Measurements from ENCODE around the gene IER3. TPM values are rescaled to one million over a fixed set of nuclear protein-coding genes. Genes with fewer than 3 reads are reported as not detected.

Gene IER3
- polyA plus RNA-seq, 1 of the 3 experiments (the other 2 are of a cell fraction) = 12.9 TPM

DNA sequence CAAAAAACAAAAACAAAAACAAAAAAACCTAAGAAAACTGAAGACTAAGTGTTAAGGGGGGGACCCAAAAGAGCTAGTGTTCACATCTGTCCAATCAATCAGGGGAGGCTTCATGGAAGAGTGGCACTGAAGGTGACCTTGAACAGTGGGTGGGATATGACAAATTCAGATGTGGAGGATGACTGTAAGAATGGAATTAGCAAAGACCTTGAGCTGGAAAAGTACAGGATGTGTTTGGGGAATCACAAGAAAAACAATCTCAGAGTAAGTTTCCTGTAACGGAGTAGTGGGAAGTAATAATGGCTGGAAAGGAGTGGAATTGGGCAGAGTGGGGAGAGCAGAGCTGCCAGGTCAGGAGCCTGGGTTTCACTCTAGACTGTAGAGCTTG is 2.9 kb upstream of the IER3 start:
- ChIA-PET CTCF (interaction anchor here (0.7 to 1.2 kb wide), 4 partner anchors 24 to 332 kb away, joined by 3 to 4 read pairs (median 3); no protein-coding TSS in a partner anchor), POLR2A (no interaction called here)
- Histone ChIP-seq H2AFZ (ENCODE audit: low read depth) (no peak overlapping the region), H3K36me3 (replicated peaks in 1 of 2; ENCODE audit: control insufficient read depth in 1 of 2, insufficient read depth in 2 of 2, low read length in 1 of 2) (no peaks in the 10 kb centered on the region), H3K9me3 (no peaks in the 10 kb centered on the region), H3F3A (replicated peaks; ENCODE audit: insufficient read depth) (peaks cover 27% of the 10 kb centered on the region), H4K20me1 (ENCODE audit: insufficient read depth) (no peaks in the 10 kb centered on the region), H3K27me3 (ENCODE audit: insufficient read depth) (no peaks in the 10 kb centered on the region), H3K9ac (no peak overlapping the region), H3K27ac (ENCODE audit: low read depth in 2 of 2, low read length in 1 of 2) (peak overlapping the region in 1 of 2 experiments; percentile 65; a peak in 2 of 4 replicates), H3K4me1 (ENCODE audit: control insufficient read depth in 1 of 2, insufficient read depth in 2 of 2, low read depth in 1 of 2, low read length in 1 of 2) (peaks cover 12 to 28% of the 10 kb centered on the region in 2 experiments; a peak in 2 of 4 replicates), H3K79me2 (ENCODE audit: insufficient read depth) (peaks cover 13% of the 10 kb centered on the region), H3K4me2 (no peak overlapping the region), H3K4me3 (ENCODE audit: low read depth in 2 of 2, low read length in 1 of 2) (no peak overlapping the region), H3K9me2 (no peaks in the 10 kb centered on the region)
- no peak for DNase-seq
- WGBS (ENCODE audit: low lambda C conversion rate) = 88% methylated on average over 1 of the region's 1 CpG
- TF ChIP-seq, protein P1, sequence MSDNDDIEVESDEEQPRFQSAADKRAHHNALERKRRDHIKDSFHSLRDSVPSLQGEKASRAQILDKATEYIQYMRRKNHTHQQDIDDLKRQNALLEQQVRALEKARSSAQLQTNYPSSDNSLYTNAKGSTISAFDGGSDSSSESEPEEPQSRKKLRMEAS (IDR thresholded peaks at IDR 0.05; ENCODE audit: low read depth) = no peak
- no peak for TF ChIP-seq MEF2A (IDR thresholded peaks at IDR 0.05; ENCODE audit: borderline replicate concordance, low read depth)
- TF ChIP-seq, protein P2, sequence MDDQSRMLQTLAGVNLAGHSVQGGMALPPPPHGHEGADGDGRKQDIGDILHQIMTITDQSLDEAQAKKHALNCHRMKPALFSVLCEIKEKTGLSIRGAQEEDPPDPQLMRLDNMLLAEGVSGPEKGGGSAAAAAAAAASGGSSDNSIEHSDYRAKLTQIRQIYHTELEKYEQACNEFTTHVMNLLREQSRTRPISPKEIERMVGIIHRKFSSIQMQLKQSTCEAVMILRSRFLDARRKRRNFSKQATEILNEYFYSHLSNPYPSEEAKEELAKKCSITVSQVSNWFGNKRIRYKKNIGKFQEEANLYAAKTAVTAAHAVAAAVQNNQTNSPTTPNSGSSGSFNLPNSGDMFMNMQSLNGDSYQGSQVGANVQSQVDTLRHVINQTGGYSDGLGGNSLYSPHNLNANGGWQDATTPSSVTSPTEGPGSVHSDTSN (IDR thresholded peaks at IDR 0.05) = no peak
- no peak for TF ChIP-seq JUND (IDR thresholded peaks at IDR 0.05)
- TF ChIP-seq FOXJ3 (CRISPR knock-in tag; IDR thresholded peaks at IDR 0.05) = no peak
- TF ChIP-seq TEAD4 (IDR thresholded peaks at IDR 0.05; ENCODE audit: borderline replicate concordance, insufficient read depth) = no peak
- TF ChIP-seq TCF12 (IDR thresholded peaks at IDR 0.05) = no peak
- TF ChIP-seq EZH2phosphoT487 (IDR thresholded peaks at IDR 0.05; ENCODE audit: borderline replicate concordance, low read depth) = no peak

GRCh38 chr6:30743099-30744053 is 971 bp downstream of the IER3 start:
- Histone ChIP-seq H3K79me2 (ENCODE audit: insufficient read depth) (peaks cover 52% of the 10 kb centered on the region), H3K4me2 (peak overlapping the region; percentile 85; the same call in 1 of the 2 replicates), H4K20me1 (ENCODE audit: insufficient read depth) (no peaks in the 10 kb centered on the region), H3K9me2 (no peaks in the 10 kb centered on the region), H2AFZ (ENCODE audit: low read depth) (no peak overlapping the region), H3K9ac (peak overlapping the region; percentile 87), H3K36me3 (replicated peaks in 1 of 2; ENCODE audit: control insufficient read depth in 1 of 2, insufficient read depth in 2 of 2, low read length in 1 of 2) (peaks cover 17 to 22% of the 10 kb centered on the region in 2 experiments), H3K27me3 (ENCODE audit: insufficient read depth) (no peaks in the 10 kb centered on the region), H3K27ac (ENCODE audit: low read depth in 2 of 2, low read length in 1 of 2) (peak overlapping the region; percentile 84 to 95), H3F3A (replicated peaks; ENCODE audit: insufficient read depth) (peaks cover 19% of the 10 kb centered on the region), H3K4me3 (ENCODE audit: low read depth in 2 of 2, low read length in 1 of 2) (peak overlapping the region; percentile 75 to 76), H3K9me3 (no peaks in the 10 kb centered on the region), H3K4me1 (ENCODE audit: control insufficient read depth in 1 of 2, insufficient read depth in 2 of 2, low read depth in 1 of 2, low read length in 1 of 2) (peaks cover 21 to 30% of the 10 kb centered on the region in 2 experiments)
- WGBS (ENCODE audit: low lambda C conversion rate) = 81% methylated on average over 49 of the region's 55 CpGs
- ChIA-PET CTCF (interaction anchor here (0.8 to 42.4 kb wide), 4 partner anchors 9 to 85 kb away, joined by 3 to 838 read pairs (median 38); partner anchors contain the start of genes DHX16, NRM and PPP1R18), POLR2A (no interaction called here)
- DNase-seq = peak; percentile 27
- TF ChIP-seq GABPA (IDR thresholded peaks at IDR 0.05; ENCODE audit: low read depth) (0 out of 2 replicates have a peak, but pooled peaks have one; percentile 0), GATA2 (CRISPR knock-in tag; IDR thresholded peaks at IDR 0.05) (no peak)
